HG03439 (cell line): Measurements from ENCODE around the gene KDM4C.

ENCODE experiments used
- ATAC-seq: cut with Tn5 transposase; IDR thresholded peaks from one replicate; pipeline ENCODE4 v1.9.1; 2021; ENCODE audit warnings: mild to moderate bottlenecking, moderate library complexity; ENCODE audit not compliant: unreplicated experiment

The KDM4C gene

DNA sequence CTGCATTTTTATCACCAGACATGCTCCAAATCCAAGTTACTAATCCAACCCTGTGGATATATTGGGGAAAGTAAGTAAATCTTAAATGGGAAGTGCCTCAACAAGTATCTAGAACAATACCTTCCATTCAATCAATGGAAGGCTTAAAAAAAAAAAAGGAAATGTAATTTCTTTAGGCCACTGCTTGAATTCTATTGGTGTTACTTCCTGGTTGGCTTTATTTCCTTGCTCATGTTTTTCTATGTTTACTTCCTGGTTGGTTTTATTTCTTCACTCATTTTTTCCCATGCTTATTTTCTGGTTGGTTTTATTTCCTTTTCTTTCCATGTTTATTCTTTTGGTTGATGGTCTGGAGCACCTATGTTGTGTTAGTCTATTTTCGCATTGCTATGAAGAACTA, 363.9 kb downstream of the KDM4C start:
- ATAC-seq: no peak

DNA sequence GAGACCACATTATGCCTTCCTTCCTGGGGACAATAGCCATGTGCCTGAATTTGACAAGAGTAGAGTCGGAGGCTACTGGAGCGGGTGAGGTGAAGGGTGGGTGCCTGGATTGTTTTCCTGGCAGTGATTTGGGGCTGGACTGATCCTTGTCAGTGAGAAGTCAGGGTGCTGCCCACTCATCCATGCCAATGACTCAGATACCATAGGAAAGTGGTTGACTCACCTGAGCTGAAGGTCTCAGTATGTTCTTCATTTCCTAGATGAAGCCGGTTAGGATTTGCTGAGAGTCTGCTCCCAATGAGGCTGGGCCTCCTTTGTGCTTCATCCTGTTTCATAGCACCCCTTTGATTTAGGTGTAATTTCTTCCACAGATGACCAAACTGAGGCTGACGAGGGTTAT, 366.0 kb downstream of the KDM4C start:
- ATAC-seq: no peak

DNA sequence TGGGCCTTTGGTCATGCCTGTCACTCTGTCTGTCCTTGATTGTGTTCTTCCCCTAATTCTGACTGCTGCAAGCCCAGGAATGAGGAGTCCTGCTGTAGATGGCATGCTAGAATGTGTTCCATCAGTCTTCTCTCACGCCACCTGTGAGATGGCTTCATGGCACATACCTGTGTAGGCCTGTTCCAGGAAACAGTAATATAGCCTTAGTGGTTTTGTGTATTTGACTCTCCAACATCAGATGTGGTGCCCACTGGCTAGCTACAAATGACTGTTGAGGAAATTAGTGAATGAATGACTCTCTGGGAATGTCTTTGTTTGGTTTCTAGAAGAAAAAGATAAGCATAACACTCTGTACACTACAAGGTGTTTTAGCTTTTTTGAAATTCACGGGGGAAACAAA, 367.5 kb downstream of the KDM4C start:
- ATAC-seq: no peak

DNA sequence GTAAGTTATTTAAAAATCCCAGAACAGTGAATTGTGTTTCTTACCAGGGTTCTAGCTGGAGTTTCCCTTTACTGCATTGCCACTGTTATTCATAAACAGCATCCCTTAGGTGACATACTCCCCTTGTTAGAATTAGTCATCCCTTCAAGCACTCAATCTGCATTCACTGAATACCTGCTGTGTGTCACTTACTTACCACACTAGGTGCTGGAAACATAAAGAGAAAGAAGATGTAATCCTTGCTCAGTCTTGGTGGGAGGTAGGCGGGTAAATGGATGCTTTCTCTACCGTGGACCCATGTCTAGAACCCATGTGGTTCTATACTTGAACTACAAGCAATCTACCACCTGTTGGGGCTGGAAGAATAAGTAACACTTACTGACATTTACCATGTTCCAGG, 371.6 kb downstream of the KDM4C start:
- ATAC-seq: no peak

DNA sequence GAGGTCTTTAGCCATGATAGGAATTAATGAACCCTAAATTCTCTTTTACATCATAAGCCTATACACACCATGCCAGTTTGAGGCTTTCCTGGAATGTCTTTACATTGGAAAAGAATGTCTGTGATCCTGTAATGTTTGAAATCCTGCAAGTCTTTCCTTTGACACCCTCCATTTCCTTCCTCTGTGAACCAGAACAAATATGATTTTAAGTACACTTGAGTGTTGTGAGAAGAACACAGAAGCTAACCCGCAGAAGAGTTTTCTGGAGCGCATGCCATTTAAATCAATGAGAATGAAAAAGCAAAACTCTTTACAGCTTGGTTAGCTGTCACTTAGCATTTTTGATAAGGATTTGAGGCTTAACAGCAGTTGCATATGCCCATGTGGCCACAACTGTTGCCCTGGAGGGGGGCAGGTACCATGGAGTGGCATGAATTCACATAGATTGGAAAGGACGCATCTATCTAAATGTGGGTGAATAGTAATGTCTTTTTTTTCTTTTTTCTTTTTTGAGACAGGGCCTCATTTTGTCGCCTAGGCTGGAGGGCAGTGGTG, 372.6 kb downstream of the KDM4C start:
- ATAC-seq: no peak

DNA sequence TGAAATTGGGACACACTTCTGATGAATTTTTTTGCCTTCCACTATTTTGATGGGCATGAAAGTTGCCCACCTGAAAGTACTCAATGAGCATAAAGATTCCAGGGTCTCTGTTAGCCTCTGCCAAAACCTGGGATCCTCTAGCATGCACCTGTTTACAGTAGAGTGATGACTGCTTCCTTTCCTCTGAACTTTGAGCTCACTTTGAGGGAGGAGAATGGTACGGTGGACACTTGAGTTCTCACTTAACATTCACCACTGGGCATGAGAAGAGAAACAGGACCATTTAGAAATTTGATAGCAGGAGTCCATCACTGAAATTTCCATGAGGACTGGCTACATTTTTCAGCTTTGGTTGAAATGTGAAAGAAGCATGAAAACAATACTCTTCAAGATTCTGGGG, 374.8 kb downstream of the KDM4C start:
- ATAC-seq: no peak

DNA sequence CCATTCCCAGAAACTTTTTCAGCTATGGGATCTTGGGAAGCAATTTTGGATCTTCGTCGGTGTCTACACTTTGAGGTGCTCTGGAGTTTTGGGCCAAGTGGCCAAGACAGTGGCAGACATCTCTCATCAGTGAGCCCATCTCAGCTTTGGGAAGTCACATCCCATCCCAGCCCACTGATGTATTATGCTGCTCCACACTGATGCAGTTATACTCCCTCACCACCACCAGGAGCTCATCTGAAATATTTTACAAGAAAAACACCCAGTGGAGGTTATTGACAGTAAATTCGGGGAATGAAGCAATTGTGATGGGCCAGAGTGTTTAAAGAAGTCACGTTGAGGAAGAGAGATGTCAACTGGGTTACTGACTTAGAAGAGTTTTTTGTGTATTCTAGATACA, 378.0 kb downstream of the KDM4C start:
- ATAC-seq: no peak

DNA sequence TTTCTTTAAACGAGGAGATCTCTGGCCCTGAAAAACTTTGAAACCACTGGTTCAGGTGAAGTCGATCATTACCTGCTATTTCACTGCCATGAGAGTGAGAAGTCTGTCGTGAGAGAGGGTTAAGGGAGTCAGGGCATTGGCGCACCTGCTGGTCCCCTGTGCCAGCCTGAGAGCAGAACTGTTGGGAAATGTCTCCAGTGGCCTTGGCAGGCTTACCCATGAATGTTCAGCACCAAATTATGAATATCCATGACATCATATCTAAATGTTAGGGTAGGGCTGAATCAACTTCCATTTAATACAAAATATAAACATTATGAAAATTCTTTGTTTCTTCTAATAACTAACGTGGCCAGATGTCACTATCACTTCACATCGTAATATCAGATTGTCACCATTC, 379.3 kb downstream of the KDM4C start:
- no peak for ATAC-seq

DNA sequence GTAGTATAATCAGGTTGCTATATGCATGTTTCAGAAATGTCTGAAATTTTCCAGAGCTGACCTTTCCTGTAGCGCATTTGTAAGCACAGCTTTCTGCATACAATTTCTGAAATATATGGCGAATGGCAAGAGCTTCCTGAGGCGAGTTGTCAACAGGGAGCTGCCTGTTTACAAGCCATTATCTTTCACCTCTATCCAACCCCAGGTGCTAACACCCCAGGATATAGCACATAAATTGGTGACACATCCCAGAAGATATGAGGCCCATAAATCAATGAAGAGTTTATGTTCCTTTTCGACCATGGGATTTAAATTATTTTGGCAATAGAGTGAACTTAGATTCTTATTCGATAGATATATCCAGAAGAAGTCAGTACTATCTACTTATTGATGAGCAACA, 379.8 kb downstream of the KDM4C start:
- no peak for ATAC-seq

DNA sequence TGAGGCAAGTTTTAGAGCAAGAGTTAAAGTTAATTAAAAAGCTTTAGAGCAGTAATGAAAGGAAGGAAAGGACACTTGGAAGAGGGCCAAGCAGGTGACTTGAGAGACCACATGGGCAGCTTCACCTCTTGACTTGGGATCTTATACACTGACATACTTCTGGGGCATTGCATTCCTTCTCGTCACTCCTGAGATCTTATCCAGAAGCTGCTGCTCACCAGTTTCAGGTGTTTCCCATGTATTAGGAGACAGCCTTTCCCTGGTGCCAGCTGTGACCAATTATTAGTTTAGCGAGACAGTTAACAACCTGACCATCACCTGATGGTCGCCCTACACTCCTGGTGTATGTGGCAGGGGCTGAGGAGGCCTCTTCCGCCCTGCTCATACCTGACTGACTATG, 382.1 kb downstream of the KDM4C start:
- ATAC-seq: no peak

DNA sequence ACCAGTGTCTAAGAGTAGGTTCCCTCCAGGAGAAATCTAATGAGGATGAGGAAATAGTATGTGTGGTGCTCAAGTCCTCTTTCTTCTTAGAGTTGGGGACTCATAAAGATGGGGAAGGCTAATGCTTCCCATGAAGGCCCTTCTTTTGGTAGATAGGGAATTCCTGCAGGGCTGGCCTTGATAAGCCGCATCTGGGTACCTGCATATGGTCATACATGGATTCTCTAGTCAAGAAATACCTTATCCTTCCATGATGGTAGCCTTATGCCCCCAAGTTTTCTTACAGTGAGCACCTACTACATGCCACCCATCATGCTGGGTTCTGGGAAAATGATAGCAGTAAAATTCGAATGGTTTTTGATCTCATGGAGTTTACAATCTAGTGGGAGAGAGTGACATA, 382.6 kb downstream of the KDM4C start:
- no peak for ATAC-seq

DNA sequence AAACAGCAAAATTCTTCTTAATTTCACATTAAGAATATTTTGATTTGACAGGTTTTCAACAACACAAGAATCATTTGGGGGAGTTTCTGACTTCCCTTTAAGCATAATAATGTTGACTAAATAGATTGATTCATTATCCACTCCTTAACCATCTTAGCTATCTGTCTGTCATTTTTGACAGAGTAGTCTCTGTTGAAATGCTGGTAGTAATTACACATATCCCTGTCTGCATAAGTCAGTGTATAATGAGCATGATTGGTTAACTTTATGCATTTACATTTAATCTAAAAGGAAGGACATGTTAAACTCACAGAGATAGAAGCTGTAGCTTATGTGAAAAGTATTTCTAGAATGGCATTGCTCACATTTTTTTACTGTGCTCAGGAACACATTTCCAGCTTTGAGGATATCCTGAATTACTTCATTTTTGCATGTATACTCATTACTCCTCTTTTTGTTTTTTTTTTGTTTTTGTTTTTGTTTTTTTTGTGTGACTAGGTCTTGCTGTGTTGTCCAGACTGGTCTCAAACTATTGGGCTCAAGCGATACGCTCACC, 385.9 kb downstream of the KDM4C start:
- no peak for ATAC-seq

DNA sequence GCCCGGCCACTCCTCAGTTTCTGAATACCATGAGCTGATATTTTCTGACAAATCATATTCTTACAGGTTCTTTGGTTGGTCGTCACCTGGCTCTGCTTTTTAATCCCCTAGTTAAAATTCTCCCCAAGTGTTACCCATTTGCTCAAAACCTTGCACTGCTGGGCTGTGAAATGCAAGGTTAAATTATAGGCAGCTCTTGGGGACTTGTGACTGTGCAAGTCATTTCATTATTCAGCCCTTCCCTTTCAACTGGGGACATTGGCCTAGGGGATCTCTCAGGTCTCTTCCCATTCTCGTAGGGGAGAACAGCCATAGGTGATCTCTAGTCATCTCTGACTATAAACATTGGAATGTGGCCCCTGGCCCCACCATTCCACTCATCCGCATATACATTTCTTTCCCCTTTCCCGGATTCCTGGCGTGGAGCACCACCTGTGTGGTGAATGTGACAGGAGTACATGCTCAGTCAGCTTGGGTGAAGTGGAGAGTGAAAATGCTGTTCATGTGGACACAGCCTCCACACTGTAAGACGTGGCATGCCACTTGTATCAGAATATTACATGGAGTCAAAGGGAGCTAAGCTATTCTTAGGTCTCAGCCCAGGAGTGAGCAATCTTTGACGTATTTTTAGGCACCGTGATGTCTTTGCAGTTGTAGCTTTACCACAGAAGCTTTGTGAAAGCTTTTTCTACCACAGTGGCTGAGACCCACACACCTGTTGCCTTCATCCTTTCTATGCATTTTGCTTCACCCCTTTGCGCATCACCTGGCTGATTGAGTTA, 386.7 kb downstream of the KDM4C start:
- no peak for ATAC-seq

DNA sequence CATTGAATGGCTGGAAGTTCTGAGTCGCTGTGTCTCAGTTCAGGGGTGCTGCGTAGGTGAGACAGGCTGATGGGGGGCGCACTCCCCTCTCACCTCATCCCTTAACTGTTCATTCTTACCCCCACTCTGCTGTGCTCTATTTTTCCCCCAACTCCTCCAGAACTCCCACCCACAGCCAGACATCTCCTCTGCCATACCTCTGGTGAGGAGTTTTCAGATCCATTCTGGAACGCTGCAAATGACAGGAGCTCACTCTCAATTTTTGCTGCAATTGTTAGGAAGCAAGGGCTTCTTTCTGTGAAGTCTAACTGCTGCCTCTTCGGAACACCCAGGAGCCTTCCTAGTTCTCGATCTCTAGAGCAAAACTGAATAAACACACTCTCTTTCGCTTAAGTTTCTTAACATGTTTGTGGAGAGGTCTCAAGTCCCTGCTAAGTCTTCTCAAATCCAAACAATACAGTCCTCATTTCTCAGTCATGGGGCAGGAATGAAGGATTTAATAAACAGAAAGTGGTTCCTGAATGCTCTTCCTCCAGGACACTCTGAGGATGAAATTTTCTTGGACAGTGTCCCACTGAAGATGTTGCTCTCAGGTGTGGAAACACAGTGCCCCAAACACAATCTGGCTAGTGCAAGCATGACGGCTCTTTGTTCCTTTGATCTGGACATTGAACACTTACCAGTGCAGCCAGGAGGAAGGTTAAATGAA, 387.7 kb downstream of the KDM4C start:
- ATAC-seq: no peak

DNA sequence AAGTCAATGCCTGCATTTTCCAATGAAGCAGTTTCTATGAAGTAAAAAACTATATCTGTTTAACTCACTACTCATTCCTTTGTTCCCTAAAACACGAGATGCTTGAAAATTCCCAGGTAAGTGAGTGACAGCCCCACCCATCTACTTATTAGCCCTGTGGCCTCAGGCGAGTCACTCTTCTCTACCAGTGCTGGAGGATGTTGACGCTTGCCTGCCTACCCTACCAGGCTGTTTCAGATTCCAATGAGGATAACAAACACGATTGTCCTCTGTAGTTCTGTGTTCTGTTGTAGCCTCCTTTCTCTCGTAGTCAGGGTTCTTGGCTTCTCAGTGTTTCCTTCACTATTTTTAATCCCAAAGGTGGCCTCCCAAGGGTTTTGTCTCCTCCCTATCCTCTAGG, 388.8 kb downstream of the KDM4C start:
- no peak for ATAC-seq

DNA sequence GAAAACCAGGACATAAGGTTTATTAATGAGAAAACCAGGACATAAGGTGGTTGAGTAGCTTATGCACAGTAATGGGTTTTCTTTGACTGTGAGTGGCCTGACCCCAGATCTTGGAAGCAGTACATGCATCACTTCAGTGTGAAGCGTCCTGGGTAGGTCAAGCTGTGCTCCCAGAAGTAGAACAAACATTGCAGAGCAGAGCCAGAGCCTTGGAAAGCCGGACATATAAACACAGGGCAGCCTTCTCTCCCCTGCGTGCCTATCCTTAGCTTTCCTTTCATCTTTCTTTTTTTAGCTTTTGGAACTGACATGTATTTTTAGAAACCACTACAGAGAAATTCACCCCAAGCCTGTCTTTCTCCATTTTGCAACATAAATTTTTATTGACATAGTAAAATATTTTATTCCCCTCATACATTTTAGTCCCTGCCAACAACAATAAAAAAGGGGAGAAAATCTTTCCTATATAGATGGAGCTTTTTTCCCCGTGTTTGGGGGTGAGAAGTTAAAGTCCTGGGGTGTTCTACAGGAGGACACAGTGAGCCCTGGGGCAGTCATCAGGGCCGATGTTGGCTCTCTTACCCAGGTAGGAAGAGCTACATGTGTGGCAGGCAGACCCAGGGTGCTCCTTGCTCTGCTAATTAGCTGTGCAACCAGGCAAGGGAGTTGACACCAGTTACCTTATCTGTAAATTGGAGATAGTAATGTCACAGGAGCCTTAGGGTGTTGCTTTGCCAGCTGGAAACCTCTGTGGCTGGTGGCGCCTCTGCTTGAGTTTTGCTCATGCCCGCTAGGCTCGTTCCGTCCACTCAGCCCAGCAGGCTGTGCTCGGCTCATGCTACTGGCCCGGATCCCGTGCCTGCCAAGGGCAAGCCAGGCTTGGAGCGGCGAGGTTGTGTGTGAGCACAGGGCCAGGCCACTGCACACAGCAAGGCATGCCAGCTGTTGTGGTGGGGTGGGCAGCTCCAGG, 389.6 kb downstream of the KDM4C start:
- no peak for ATAC-seq

DNA sequence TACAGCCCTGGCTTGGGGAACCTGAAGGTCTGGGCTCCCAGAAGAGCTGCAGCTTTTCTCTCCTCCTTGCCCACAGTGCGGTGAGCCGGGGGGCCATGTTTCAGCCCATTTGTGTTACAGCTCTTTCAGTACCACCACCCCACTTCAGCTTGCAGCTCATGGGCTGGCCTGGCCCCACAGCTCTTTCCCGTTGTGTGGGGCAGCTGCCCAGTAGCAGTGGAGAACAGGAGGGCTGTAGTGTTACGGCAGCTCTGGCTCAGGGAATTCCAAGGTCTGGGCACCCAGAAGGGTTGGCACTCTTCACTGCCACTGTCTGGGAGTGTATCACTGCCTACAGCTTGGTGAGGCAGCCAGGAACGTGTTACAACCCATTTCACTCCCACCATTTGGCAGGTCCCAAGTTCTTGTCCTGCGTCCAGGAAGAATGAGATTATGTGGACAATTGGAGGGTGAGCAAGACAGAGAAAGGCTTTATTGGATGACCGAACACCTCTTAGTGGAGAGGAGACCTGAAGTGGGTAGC, 390.5 kb downstream of the KDM4C start:
- no peak for ATAC-seq

DNA sequence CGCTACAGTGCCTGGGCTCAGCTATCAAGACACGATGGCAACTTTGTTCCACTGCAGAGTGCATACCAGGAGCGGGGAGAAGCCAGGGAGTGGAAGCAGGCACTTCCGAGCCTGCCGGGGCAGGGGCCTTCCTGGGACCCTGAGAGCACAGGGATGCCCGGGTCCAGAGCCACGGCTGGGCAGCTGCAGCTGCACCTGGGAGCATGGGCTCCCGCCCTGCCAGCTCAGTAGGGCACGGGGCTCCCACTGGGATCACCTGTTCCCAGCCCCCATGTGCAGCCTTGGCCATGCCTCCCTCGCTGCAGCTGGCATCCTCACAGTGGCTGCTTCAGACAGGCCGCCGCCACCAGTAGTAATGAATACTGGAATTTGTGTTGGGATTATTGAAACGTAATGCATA, 391.5 kb downstream of the KDM4C start:
- no peak for ATAC-seq

DNA sequence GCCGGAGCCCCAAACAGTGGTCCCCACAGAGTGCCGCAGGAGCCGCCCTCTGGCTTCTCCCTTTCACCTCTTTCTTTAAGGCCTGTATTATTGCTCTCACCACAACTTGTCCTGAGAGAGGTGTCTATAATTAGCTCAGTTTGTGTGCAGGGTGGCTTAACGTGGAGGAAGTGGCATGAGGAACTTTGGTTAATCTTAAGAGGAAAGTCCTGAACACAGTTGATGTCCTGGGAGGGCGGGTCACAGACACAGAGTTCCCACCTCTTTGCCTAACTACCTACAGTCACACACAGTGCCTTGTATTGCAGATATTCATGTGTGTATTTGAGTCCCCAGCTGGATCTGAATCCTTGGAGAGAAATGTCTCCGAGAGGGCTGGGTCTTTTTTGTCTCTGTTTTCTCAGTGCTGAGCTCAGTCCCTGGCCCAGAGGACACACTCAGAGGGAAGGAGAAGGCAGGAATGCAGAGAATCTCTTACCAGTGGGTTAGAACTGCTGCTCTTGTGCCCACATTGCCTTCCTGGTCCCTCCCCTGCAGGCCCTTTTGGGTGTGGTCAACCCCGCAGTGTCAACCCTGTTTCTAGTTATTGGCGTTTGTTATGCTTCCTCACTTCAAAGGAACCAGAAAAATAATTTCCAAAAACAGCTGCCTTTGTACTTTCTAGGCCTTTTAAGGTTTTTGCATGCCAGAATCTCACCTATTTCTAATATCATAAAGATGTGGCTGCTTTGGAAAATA, 392.5 kb downstream of the KDM4C start:
- no peak for ATAC-seq

DNA sequence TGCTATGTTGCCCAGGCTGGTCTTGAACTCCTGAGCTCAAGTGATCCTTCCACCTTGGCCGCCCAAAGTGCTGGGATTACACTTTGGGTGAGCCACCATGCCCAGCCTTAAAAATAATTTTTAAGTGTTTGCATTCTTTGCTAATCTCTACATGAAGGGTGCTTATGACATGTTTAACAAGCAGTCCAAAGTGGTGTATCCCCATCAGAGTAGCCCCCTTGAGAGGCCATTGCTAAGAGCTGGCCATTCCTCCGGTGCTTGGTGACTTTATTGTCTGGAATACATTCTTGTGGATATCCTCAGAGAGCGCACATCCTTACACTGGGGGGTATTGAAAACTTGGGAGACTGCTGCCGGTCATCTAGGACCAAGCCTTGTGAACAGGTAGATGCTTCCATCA, 395.4 kb downstream of the KDM4C start:
- ATAC-seq: no peak
